ENCODE results near the gene PPM1M.

Gene PPM1M

DNA sequence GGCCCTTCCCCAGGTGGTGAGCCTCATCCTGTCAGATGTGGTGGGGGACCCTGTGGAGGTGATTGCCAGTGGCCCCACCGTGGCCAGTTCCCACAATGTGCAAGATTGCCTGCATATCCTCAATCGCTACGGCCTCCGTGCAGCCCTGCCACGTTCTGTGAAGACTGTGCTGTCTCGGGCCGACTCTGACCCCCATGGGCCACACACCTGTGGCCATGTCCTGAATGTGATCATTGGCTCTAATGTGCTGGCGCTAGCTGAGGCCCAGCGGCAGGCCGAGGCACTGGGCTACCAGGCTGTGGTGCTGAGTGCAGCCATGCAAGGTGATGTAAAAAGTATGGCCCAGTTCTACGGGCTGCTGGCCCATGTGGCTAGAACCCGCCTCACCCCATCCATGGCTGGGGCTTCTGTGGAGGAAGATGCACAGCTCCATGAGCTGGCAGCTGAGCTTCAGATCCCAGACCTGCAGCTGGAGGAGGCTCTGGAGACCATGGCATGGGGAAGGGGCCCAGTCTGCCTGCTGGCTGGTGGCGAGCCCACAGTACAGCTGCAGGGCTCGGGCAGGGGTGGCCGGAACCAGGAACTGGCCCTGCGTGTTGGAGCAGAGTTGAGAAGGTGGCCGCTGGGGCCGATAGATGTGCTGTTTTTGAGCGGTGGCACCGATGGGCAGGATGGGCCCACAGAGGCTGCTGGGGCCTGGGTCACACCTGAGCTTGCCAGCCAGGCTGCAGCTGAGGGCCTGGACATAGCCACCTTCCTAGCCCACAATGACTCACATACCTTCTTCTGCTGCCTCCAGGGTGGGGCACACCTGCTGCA, 46.9 kb downstream of the PPM1M start:
- CTCF ChIA-PET = interaction anchor here (1.7 kb wide), 1 partner anchor 47 kb away, joined by 6 read pairs; no protein-coding TSS in a partner anchor
- POLR2A ChIA-PET = no interaction called here
- DNase-seq (ENCODE audit: extremely low spot score) = no peak
- TF ChIP-seq NFRKB (IDR thresholded peaks at IDR 0.05) = no peak
- no peak for TF ChIP-seq LEF1 (IDR thresholded peaks at IDR 0.05; ENCODE audit: borderline replicate concordance)
- TF ChIP-seq ELF4 (IDR thresholded peaks at IDR 0.05) = no peak
- no peak for TF ChIP-seq FOXA1 (IDR thresholded peaks at IDR 0.05)
- TF ChIP-seq SUZ12 (IDR thresholded peaks at IDR 0.05) = no peak
- no peak for TF ChIP-seq L3MBTL2 (conservative IDR thresholded peaks at IDR 0.05)

DNA sequence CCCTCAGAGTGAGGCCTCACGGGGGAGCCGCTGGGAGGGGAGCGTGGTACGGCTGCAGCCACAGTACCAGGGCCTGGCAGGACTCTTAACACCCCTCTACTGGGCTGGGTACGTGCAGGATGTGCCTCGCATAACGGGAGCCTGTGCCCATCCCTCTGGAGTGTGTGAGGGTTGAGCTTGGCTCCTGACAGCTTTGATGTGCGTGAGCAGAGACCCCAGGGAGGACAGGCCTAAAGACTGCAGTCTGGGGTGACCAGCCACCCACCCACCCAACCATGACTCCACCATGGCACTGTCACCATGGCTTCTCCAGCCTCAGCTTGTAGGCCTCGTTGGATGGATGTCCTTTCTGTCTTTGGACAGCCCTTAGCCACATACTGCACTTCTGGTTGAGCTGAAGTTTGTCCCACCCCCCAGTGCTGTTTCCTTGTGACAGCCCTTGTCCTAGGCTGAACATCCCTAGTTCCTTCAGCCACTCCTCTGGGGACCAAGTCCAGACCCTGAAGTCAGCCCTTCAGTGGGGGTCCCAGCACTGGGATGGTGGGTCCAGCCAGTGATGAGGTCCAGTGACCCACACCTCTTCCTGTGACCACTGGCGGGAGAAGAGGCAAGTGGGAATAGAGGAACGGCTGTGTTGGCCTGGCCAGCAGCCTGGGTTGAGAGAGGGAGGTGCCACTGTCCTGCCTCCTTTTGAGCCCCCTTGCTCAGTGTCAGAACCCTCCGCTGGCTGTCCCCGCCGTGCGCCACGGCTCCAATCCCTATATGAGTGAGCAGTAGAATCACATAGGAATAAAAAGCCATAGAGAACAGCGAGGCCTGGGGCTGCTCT, 48.1 kb downstream of the PPM1M start:
- TF ChIP-seq ZNF384 (IDR thresholded peaks at IDR 0.05) = no peak
- TF ChIP-seq LEF1 (IDR thresholded peaks at IDR 0.05; ENCODE audit: borderline replicate concordance) = no peak
- ChIA-PET CTCF (interaction anchor here (1.2 kb wide), 1 partner anchor 73 kb away, joined by 3 read pairs; no protein-coding TSS in a partner anchor), POLR2A (interaction anchor here (1.2 kb wide), 1 partner anchor 15 kb away, joined by 4 read pairs; the partner anchor contains the start of gene WDR82)
- no peak for DNase-seq (ENCODE audit: extremely low spot score)

DNA sequence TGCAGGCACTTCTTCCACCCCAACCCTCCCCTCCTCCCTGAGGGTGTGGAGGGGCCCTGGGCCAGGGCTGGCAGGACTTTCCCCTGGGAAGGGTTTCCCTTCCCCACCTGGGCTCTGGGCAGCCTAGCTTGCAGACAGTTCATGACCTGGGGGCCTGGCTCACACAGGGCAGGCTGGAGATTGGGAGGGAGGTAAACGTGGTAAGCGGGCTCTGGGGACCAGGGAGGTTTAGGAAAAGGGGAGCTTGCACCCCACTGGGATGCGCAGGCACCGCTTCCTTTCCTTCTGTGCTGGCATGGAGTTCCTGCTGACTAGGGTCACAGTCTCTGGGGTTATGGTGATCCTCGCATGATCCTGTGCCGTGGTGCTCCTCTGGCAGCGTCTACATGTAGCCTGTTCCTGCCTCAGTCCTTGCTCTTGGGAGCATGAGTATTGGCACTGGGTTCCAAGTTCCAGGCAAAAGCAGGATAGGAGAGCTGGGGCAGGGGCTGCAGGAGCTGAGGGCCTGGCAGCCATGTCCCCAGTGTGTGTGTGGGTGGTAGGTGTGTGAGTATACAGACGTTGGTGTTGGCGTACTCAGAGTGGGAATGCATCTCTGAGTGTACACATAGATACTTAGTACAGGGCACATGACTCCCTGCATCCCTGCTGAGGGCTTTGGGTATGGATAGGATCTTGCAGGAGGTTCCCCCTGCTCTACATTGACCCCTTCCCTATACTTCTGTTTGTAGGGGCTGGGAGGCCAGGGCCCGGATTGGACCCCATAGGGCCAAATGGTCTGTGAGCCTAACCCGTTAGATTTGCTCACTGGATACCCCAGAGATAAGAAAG, 49.0 kb downstream of the PPM1M start:
- no peak for DNase-seq (ENCODE audit: extremely low spot score)
- CTCF ChIA-PET = interaction anchor here (1.2 kb wide), 1 partner anchor 74 kb away, joined by 3 read pairs; no protein-coding TSS in a partner anchor
- TF ChIP-seq HDGF (IDR thresholded peaks at IDR 0.05; ENCODE audit: borderline replicate concordance) (no peak), SP1 (IDR thresholded peaks at IDR 0.05) (no peak), ZNF384 (IDR thresholded peaks at IDR 0.05) (no peak), FOXM1 (IDR thresholded peaks at IDR 0.05; ENCODE audit: borderline replicate concordance) (no peak)
- TF ChIP-seq, protein P1, sequence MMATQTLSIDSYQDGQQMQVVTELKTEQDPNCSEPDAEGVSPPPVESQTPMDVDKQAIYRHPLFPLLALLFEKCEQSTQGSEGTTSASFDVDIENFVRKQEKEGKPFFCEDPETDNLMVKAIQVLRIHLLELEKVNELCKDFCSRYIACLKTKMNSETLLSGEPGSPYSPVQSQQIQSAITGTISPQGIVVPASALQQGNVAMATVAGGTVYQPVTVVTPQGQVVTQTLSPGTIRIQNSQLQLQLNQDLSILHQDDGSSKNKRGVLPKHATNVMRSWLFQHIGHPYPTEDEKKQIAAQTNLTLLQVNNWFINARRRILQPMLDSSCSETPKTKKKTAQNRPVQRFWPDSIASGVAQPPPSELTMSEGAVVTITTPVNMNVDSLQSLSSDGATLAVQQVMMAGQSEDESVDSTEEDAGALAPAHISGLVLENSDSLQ (IDR thresholded peaks at IDR 0.05) = no peak
- POLR2A ChIA-PET = interaction anchor here (1.2 kb wide), 1 partner anchor 16 kb away, joined by 4 read pairs; the partner anchor contains the start of gene WDR82

GRCh38 chr3:52295671-52296208, 50.2 kb downstream of the PPM1M start:
- TF ChIP-seq LEF1 (IDR thresholded peaks at IDR 0.05; ENCODE audit: borderline replicate concordance) (no peak), SUZ12 (IDR thresholded peaks at IDR 0.05) (no peak), ARNT (IDR thresholded peaks at IDR 0.05) (no peak), HDGF (IDR thresholded peaks at IDR 0.05; ENCODE audit: borderline replicate concordance) (no peak), ZNF384 (IDR thresholded peaks at IDR 0.05) (no peak), FOXA1 (IDR thresholded peaks at IDR 0.05) (no peak), NFRKB (IDR thresholded peaks at IDR 0.05) (no peak), SP1 (IDR thresholded peaks at IDR 0.05) (no peak), L3MBTL2 (conservative IDR thresholded peaks at IDR 0.05) (no peak), CTBP1 (IDR thresholded peaks at IDR 0.05; ENCODE audit: borderline replicate concordance) (no peak), ELF4 (IDR thresholded peaks at IDR 0.05) (no peak), FOXK2 (IDR thresholded peaks at IDR 0.05) (no peak), TARDBP (IDR thresholded peaks at IDR 0.05) (no peak)
- POLR2A ChIA-PET = interaction anchor here (1.9 kb wide), 1 partner anchor 8 kb away, joined by 12 read pairs; the partner anchor contains the start of gene GLYCTK
- CTCF ChIA-PET = interaction anchor here (2.5 kb wide), 1 partner anchor 43 kb away, joined by 9 read pairs; no protein-coding TSS in a partner anchor
- DNase-seq (ENCODE audit: extremely low spot score) = no peak

- CTCF ChIA-PET = interaction anchor here (0.7 to 2.5 kb wide), 2 partner anchors 20 to 41 kb away, joined by 4 to 9 read pairs; no protein-coding TSS in a partner anchor
- DNase-seq (ENCODE audit: extremely low spot score) = no peak
- TF ChIP-seq SUZ12 (IDR thresholded peaks at IDR 0.05) (no peak), FOXA1 (IDR thresholded peaks at IDR 0.05) (no peak), ARNT (IDR thresholded peaks at IDR 0.05) (no peak), BHLHE40 (IDR thresholded peaks at IDR 0.05; ENCODE audit: borderline replicate concordance) (no peak), FOXM1 (IDR thresholded peaks at IDR 0.05; ENCODE audit: borderline replicate concordance) (no peak), HDGF (IDR thresholded peaks at IDR 0.05; ENCODE audit: borderline replicate concordance) (no peak), LEF1 (IDR thresholded peaks at IDR 0.05; ENCODE audit: borderline replicate concordance) (no peak), L3MBTL2 (conservative IDR thresholded peaks at IDR 0.05) (no peak), TARDBP (IDR thresholded peaks at IDR 0.05) (no peak), ZNF384 (IDR thresholded peaks at IDR 0.05) (no peak), SP1 (IDR thresholded peaks at IDR 0.05) (no peak), FOXK2 (IDR thresholded peaks at IDR 0.05) (no peak)
- POLR2A ChIA-PET = interaction anchor here (1.0 to 1.9 kb wide), 2 partner anchors 9 to 51 kb away, joined by 3 to 12 read pairs; partner anchors contain the start of gene GLYCTK
These were observed 51.9 kb downstream of the PPM1M start for GRCh38 chr3:52297242-52298148.
